Measurements from ENCODE around the gene PLA2G2E.

The PLA2G2E gene

GRCh38 chr1:19872190-19872589 lies 51.2 kb downstream of the PLA2G2E start:
- Mint-ChIP-seq H3K36me3 (ENCODE audit: low read depth) (no peaks in the 10 kb centered on the region), H3K27me3 (ENCODE audit: low read depth) (peaks cover 7% of the 10 kb centered on the region), H3K9me3 (no peaks in the 10 kb centered on the region), H3K4me1 (no peaks in the 10 kb centered on the region), H3K4me3 (no peak overlapping the region), H3K27ac (no peak overlapping the region)
- TF ChIP-seq CTCF (IDR thresholded peaks at IDR 0.05; ENCODE audit: unreplicated experiment in 3 of 3): no peak
